ENCODE data around the gene TP53BP1. TPM values are rescaled to one million over a fixed set of nuclear protein-coding genes. Genes with fewer than 3 reads are reported as not detected.
A peak's percentile ranks its signal among the peaks of the same experiment; 100 is the strongest.
"Not testable (repeated sequence)": the region's sequence is repeated elsewhere in the genome, so short reads cannot be mapped to it uniquely, and the experiment has no call there.

TP53BP1 gene
- total and polyA plus RNA-seq, 12 donors: 11.2 to 35.2 (median 29.0) TPM

GRCh38 chr15:43406189-43406588, 86.8 kb downstream of the TP53BP1 start:
- Histone ChIP-seq H3K4me1 (peaks cover 0 to 9% (median 0%) of the 10 kb centered on the region in 9 donors), H3K27me3 (no peaks in the 10 kb centered on the region), H3K9me3 (no peaks in the 10 kb centered on the region), H3K27ac (no peak overlapping the region), H3K4me3 (no peak overlapping the region), H3K36me3 (peaks cover 0 to 100% (median 72%) of the 10 kb centered on the region in 9 donors)
- ATAC-seq: peak in 2 of 8 donors; percentile 38 to 63
- TF ChIP-seq CTCF (IDR thresholded peaks at IDR 0.05): no peak
- DNase-seq: no peak
- WGBS, 2 donors: 59 to 65% methylated on average over 2 of the region's 2 CpGs
- intact Hi-C loops (cut with DNase I): no loop called here

DNA sequence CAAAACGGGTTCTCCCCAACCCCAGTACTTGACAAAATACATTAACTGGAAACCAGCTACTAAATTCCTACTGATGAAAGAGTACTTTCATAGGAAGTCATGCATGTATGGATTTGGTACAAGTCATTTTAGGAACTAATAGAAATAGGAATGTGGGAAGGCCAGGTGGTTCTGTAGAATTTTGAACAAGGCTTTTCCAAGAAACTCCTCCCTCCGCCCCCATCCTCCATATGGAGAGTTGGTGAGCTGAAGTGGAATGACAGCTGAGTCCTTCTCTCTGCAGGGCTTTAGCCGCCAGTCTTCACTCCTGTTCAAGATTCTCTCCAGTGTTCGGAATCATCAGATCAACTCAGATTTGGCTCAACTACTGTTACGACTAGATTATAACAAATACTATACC, 88.8 kb downstream of the TP53BP1 start:
- no peak for TF ChIP-seq CTCF (IDR thresholded peaks at IDR 0.05)
- H3K36me3 ChIP-seq: peaks cover 0 to 100% (median 79%) of the 10 kb centered on the region in 9 donors
- DNase-seq (no peak), ATAC-seq (no peak)
- no peaks in the 10 kb centered on the region for H3K9me3 ChIP-seq
- peaks cover 0 to 9% (median 0%) of the 10 kb centered on the region in 9 donors for H3K4me1 ChIP-seq
- H3K27ac ChIP-seq: no peak overlapping the region
- H3K27me3 ChIP-seq: no peaks in the 10 kb centered on the region
- intact Hi-C loops (cut with DNase I): no loop called here
- no peak overlapping the region for H3K4me3 ChIP-seq
- 84 to 86% methylated on average over 5 of the region's 5 CpGs for WGBS, 2 donors

GRCh38 chr15:43403616-43404015, 89.3 kb downstream of the TP53BP1 start:
- 84 to 87% methylated on average over 8 of the region's 8 CpGs for WGBS, 2 donors
- H3K9me3 ChIP-seq: no peaks in the 10 kb centered on the region

GRCh38 chr15:43402255-43402654, 90.7 kb downstream of the TP53BP1 start:
- DNase-seq (no peak), ATAC-seq (no peak)
- 88 to 90% methylated on average over 3 of the region's 3 CpGs for WGBS, 2 donors
- intact Hi-C loops (cut with DNase I): no loop called here
- Histone ChIP-seq H3K27ac (no peak overlapping the region), H3K9me3 (no peaks in the 10 kb centered on the region), H3K27me3 (no peaks in the 10 kb centered on the region), H3K4me3 (no peak overlapping the region), H3K36me3 (peaks cover 0 to 100% (median 72%) of the 10 kb centered on the region in 9 donors), H3K4me1 (peaks cover 0 to 9% (median 0%) of the 10 kb centered on the region in 9 donors)
- TF ChIP-seq CTCF (IDR thresholded peaks at IDR 0.05): no peak

More at GRCh38 chr15:43403616-43404015, 89.3 kb downstream of the TP53BP1 start:
- H3K4me1 ChIP-seq: peaks cover 0 to 9% (median 0%) of the 10 kb centered on the region in 9 donors
- DNase-seq (no peak), ATAC-seq (no peak)
- peaks cover 0 to 100% (median 79%) of the 10 kb centered on the region in 9 donors for H3K36me3 ChIP-seq
- intact Hi-C loops (cut with DNase I): no loop called here
- no peak overlapping the region for H3K27ac ChIP-seq
- H3K4me3 ChIP-seq: no peak overlapping the region
- H3K27me3 ChIP-seq: no peaks in the 10 kb centered on the region
- no peak for TF ChIP-seq CTCF (IDR thresholded peaks at IDR 0.05)

DNA sequence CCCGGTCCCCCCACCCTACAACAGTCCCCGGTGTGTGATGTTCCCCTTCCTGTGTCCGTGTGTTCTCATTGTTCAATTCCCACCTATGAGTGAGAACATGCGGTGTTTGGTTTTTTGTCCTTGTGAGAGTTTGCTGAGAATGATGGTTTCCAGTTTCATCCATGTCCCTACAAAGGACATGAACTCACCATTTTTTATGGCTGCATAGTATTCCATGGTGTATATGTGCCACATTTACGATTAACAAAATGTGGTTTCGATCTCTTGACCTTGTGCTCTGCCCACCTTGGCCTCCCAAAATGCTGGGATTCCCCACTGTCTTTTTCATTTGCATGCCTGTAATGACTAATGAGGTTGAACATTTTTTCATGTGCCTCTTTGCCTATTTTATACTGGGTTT, 99.4 kb downstream of the TP53BP1 start:
- DNase-seq; intact Hi-C loops (cut with DNase I); ATAC-seq; H3K27me3 ChIP-seq; H3K4me1 ChIP-seq; H3K9me3 ChIP-seq; H3K4me3 ChIP-seq; H3K27ac ChIP-seq: not testable (repeated sequence)
- H3K36me3 ChIP-seq: peaks cover 0 to 78% (median 35%) of the 10 kb centered on the region in 9 donors
- WGBS, 2 donors: 96 to 99% methylated on average over 6 of the region's 6 CpGs

Measured in heart right ventricle (tissue), 16 donors.